ENCODE results near the gene CHST8.
"Not testable (repeated sequence)": the region's sequence is repeated elsewhere in the genome, so short reads cannot be mapped to it uniquely, and the experiment has no call there.

CHST8 gene

GRCh38 chr19:33646306-33646705 lies 24.6 kb downstream of the CHST8 start:
- DNase-seq = no peak

- no peak for DNase-seq
These were observed 25.4 kb downstream of the CHST8 start for GRCh38 chr19:33647146-33647545.

GRCh38 chr19:33649627-33650305 lies 28.0 kb downstream of the CHST8 start:
- no peak for DNase-seq

- no peak for DNase-seq
These were observed 31.9 kb downstream of the CHST8 start for GRCh38 chr19:33653684-33654083.

GRCh38 chr19:33654840-33655508 lies 33.2 kb downstream of the CHST8 start:
- DNase-seq = no peak

- DNase-seq = no peak
These were observed 38.1 kb downstream of the CHST8 start for GRCh38 chr19:33659835-33660234.

- DNase-seq = no peak
These were observed 38.8 kb downstream of the CHST8 start for GRCh38 chr19:33660410-33661124.

GRCh38 chr19:33661336-33661735 lies 39.6 kb downstream of the CHST8 start:
- no peak for DNase-seq

GRCh38 chr19:33662391-33663092 lies 40.8 kb downstream of the CHST8 start:
- no peak for DNase-seq

- not testable (repeated sequence) for DNase-seq
These were observed 41.6 kb downstream of the CHST8 start for GRCh38 chr19:33663316-33663715.

- no peak for DNase-seq
These were observed 43.0 kb downstream of the CHST8 start for GRCh38 chr19:33664744-33665143.

- no peak for DNase-seq
These were observed 44.2 kb downstream of the CHST8 start for GRCh38 chr19:33665776-33666595.

- DNase-seq = no peak
These were observed 45.4 kb downstream of the CHST8 start for GRCh38 chr19:33667141-33667650.

GRCh38 chr19:33667881-33668280 lies 46.1 kb downstream of the CHST8 start:
- no peak for DNase-seq

- DNase-seq = no peak
These were observed 47.2 kb downstream of the CHST8 start for GRCh38 chr19:33668968-33669367.

- no peak for DNase-seq
These were observed 47.6 kb downstream of the CHST8 start for GRCh38 chr19:33669376-33669775.

- DNase-seq = no peak
These were observed 48.6 kb downstream of the CHST8 start for GRCh38 chr19:33670398-33670797.

GRCh38 chr19:33671211-33671610 lies 49.5 kb downstream of the CHST8 start:
- no peak for DNase-seq

- DNase-seq = no peak
These were observed 51.6 kb downstream of the CHST8 start for GRCh38 chr19:33673258-33673875.

GRCh38 chr19:33673996-33674625 lies 52.4 kb downstream of the CHST8 start:
- DNase-seq = no peak
